HG03064 (cell line): ENCODE results near the gene HEXIM2.

ENCODE experiments used
- ATAC-seq: cut with Tn5 transposase; IDR thresholded peaks from one replicate; pipeline ENCODE4 v1.9.1; 2021; ENCODE audit warnings: low read depth; ENCODE audit not compliant: unreplicated experiment

The HEXIM2 gene

DNA sequence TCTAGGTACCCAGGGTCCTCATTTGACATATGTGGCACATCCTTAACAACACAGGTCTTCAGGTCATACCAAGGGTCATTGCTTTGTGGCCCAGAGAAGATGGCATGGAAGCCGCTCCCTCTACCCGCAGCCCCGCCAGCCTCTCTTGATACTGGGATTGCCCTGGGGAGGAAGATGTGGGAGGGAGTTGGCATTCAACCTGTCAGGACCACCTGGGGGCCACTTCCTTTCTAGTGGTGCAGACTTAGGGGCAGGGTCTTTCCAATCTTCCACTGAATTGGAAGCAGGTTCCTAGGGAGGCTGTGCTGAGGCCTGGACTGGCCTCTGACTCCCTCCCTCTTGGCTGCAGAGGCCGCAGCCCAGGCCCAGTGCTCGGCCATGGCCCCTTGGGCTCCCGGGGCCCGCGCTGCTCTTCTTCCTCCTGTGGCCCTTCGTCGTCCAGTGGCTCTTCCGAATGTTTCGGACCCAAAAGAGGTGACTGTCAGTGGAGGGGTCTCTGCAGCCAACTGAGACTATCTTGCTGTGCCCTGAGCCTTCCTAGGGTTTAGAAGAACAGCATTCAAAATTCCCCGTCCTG, 18.5 kb upstream of the HEXIM2 start:
- ATAC-seq = no peak

DNA sequence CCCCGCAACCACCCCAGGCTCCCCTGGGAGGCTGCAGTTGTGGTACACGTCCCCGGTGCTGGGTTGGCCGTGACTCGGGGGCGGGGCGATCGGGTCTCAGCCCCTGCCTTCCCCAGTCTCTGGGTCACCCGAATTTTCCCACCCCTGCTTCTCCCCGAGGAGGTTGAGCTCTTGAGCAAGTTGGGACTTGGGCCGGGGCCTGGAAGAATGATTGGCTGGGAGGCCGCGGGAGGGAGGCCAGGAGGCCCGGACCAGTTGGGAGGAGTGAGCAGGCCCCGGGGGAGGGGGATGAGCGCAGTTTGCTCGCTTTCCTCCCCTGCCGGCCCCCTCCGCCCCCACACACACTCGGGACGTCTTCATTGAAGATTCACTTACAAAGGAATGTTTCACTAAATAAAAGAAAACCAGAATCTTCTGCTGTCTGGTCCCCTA, 17.9 kb upstream of the HEXIM2 start:
- no peak for ATAC-seq

DNA sequence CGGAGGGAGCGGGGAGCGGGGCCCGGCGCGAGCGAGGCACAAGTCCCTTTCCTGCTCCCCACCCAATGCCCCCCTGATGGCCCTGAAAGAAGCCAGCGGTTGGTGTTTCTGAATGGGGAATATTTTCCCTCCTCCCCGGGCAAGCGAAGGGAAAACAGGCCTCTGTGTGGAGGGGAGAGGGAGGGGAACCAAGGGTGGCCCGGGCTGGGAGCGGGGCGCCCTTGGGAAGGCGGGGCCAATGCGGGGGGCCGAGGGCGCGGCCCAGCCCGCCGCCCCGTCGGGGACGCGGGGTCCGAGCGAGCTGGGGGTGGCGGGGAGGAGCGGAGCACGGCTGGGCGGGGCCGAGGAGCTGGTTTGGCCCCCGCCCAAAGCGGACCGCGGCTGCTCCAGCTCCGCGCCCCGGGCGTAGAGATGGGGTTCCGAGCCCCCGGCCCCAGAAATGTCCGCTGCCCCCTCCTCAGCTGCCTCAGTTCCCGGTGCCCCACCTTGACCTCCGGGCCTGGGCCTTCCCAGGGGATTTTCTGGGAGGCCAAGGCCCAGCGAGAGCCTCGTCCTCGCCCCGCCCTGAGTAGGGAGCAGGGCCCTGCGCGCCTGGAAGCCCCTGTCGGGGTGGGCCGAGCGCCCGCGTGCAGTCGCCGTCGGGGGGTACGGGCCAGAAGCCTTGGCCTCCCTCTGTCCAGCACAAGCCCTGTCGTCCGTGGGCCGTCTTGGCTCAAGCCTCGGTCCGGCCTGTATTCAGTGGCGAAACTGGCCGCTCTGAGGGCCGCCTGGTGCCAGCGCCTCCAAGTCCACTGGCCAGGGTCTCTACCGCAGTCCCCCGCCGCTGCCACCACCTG, 17.3 kb upstream of the HEXIM2 start:
- ATAC-seq = no peak

DNA sequence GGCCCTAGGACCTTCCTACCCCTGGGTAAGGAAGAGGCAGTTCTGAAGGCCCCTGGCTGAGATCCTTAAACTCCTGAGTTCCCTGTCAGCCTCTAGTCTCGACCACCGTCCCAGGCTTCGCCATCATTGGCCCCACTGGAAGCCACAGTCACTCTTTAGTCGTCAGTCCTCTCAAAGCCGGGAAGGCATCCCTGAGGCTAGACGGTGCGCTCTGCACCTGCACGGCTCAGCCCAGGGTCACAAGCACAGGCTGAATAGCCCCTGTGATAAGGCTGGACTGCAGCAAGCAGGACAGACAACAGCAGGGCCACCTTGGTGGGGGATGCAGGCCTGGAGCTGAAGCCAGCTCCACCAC, 16.7 kb upstream of the HEXIM2 start:
- no peak for ATAC-seq

DNA sequence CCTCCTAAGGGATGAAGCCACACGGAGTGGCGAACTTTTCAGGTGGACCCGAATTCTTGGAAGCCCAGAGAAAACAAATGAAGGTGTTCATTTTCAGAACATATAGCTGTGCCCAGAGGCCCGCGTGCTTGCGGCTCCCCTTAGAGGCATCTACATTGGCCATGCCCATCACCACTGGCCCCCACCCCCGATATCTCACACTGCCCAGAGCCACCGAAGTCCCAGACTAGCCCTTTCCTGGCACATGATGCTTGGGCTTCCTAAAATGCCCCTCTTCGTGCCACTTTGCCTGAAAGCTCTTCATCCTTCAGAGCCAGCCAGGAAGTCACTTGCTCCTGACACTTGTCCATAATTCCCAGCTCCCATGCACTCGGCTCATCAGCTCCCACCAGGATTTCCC, 15.5 kb upstream of the HEXIM2 start:
- no peak for ATAC-seq

DNA sequence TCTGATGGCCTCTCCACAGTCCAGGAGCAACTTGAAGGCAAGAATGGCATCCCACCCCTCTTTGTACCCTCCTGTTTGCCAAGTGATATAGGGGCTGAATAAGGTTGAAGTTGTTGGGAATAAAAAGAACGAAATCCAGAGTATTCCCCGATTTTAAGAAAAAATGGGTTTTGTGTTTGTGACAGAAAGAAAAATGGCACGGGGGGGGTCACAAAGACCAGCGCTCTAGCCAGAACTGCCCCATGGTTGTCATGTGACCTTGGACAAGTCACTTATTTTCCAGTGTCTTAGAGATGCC, 15.1 kb upstream of the HEXIM2 start:
- no peak for ATAC-seq

DNA sequence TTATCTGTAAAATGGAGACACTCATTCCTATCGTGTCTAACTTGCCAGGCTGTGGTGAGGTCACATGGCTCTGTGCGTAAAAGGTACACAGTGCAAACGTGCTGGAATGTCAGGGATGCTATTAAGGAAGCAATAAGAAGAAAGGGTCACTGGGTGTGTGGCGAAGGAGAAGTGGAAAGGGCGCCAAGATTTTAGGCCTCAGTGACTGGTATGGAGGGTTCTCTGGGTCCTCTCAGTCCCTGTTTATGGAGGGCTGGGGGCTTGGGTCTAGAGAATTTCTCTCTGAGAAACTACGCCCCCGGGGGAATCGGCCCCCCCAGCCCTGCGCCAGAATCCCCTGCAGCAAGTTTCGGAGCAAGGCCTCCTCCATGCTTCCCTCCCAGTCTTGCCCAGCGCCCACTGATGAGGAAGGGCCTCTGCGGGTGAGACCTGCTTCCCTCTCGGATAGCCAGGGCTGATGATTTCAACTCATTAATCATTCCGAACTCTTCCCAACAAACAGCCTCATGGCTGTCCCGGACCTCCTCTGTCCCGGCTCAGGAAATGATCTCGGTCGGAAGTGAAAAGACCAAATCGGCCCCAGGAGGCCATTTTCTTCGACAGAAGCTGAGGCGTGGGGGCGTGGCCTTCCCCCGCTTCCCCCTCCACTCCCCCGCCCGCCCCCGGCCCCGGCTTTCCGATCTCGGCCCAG, 14.6 kb upstream of the HEXIM2 start:
- ATAC-seq = no peak

DNA sequence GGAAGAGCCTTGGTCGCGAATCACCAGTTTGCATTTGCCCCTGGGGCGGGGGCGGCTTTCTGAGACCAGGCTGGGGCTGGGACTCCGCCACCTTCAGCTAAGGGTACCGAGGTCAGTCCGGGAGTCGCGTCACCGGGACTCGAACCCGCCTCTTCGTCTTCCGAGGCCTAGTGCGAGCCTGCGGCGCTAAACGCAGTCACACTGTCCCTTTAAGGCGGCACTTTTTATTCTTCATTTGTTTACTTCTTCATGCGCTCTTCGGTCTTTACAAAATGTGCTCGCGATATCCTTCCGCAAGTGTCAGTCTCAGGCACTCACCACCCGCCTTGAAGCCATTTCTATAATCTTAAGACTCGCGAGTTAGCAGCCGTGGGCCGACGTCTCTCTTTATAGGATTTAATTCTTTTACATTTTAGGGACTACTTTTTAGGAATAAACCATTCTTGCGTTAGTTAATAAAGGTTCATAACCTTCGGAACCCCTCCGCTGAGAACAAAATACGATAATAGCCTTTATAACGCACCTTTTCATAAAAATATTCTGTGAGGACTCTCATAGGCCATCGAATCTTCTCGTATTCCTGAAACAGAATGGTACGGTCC, 14.0 kb upstream of the HEXIM2 start:
- no peak for ATAC-seq

DNA sequence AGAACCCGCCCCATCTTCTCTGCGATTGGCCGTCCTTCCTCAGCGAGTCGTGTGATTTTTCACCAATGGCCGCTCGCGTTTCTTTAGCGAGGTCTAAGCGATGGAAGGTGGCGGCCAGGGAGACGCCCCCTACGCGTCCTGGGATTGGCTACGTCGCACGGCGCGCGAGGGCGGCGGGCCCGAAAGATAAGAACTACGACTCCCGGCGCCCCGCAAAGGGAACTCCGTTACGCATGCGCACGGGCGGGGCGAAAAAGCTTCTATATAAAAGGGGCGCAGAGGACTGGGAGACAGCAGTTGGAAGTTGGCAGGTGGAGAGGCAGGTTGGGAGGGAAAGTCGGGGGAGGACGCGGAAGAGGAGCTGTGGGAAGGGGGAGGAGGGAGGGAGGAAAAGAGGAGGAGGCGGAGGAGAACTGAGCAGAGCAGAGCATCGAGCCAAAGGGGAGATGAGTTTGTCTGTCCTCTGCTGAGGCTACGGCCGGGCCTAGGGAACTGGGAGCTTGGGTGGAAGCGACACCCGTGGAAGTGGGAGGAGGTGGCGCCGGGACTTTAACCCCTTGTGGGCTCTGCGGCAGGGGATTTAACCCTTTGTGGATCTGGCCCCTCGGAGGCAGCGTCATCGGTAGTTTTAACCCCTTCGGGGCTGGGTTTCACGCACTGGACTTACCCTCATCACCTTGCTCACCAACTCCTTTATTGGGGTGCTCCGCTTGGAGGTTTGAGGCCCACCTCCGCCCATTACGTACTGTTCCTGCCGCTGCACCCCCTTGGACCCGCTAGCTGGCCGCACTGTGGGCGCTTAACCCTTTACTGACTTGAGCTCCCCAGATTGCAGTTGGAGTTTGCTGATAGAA, 13.3 kb upstream of the HEXIM2 start, which contains the start of gene HEXIM1:
Gene HEXIM1, plus strand, starts transcription at position 293 of the 854 bp plus-strand sequence. CDS start 716 bp downstream, outside the sequence.
- peak; percentile 46 for ATAC-seq

DNA sequence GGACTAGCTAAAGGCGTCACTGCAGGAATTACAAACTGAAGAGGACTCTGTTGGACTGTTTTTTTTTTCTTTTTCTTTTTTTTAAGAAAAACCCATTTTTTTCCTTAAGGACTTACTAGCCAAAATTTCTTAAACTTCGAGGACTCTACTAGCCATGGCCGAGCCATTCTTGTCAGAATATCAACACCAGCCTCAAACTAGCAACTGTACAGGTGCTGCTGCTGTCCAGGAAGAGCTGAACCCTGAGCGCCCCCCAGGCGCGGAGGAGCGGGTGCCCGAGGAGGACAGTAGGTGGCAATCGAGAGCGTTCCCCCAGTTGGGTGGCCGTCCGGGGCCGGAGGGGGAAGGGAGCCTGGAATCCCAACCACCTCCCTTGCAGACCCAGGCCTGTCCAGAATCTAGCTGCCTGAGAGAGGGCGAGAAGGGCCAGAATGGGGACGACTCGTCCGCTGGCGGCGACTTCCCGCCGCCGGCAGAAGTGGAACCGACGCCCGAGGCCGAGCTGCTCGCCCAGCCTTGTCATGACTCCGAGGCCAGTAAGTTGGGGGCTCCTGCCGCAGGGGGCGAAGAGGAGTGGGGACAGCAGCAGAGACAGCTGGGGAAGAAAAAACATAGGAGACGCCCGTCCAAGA, 12.5 kb upstream of the HEXIM2 start:
- ATAC-seq = no peak

DNA sequence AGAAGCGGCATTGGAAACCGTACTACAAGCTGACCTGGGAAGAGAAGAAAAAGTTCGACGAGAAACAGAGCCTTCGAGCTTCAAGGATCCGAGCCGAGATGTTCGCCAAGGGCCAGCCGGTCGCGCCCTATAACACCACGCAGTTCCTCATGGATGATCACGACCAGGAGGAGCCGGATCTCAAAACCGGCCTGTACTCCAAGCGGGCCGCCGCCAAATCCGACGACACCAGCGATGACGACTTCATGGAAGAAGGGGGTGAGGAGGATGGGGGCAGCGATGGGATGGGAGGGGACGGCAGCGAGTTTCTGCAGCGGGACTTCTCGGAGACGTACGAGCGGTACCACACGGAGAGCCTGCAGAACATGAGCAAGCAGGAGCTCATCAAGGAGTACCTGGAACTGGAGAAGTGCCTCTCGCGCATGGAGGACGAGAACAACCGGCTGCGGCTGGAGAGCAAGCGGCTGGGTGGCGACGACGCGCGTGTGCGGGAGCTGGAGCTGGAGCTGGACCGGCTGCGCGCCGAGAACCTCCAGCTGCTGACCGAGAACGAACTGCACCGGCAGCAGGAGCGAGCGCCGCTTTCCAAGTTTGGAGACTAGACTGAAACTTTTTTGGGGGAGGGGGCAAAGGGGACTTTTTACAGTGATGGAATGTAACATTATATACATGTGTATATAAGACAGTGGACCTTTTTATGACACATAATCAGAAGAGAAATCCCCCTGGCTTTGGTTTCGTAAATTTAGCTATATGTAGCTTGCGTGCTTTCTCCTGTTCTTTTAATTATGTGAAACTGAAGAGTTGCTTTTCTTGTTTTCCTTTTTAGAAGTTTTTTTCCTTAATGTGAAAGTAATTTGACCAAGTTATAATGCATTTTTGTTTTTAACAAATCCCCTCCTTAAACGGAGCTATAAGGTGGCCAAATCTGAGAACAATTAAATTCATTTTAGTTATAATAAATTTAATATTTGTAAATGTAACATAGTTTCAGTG, 11.7 kb upstream of the HEXIM2 start:
- no peak for ATAC-seq

DNA sequence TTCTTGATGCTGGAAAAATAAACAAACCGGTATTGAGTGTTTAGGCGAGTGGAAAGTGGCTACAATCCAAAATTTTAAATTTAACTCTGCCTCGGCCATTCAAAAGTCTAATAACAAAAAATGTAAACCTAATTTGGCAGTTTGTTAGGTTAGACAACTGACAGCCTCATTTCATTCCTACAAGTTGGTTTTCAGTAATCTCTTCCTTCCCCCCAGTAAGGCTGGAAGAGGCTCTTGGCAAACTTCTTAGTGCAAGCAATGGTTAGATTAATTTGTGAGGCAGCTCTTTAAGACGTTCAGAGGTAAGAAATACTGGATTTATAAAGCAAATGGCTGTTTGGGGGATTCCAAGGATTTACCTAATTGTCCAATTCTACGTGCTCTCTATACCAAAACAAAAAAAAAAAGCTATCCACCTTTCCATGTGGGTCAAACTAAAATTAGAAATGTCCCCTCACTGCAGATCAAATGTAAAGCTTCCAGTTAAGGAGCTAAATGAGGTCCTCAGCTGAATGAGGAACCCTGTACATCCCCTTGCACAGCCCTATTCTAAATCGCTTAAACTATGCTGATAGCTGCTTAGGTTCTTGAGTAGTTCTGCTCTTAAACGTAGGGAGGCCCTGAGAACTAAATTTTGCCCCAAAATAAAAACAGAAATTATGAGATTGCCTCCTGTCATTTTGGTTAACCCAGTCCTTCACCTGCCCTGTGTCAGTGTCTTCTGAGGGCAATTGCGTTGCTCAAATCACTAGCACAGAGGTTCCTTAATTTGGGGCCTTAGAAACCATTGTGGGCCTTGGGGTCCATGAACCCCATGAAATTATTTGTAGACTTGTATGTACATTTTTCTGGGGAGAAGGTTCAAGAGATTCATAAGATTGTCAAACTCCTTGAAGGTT, 10.5 kb upstream of the HEXIM2 start:
- no peak for ATAC-seq

DNA sequence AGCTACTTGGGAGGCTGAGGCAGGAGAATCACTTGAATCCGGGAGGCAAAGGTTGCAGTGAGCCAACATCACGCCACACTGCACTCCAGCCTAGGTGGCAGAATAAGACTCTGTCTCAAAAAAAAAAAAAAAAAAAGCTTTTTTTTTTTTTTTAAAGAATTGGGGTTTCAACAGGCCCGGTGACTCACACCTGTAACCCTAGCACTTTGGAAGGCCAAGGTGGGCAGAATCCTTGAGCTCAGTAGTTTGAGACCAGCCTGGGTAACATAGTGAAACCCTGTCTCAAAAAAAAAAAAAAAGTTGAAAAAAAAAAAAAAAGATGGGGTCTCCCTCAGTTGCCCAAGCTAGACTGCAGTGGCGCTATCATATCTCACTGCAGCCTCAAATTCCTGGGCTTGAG, 6.6 kb upstream of the HEXIM2 start:
- no peak for ATAC-seq

DNA sequence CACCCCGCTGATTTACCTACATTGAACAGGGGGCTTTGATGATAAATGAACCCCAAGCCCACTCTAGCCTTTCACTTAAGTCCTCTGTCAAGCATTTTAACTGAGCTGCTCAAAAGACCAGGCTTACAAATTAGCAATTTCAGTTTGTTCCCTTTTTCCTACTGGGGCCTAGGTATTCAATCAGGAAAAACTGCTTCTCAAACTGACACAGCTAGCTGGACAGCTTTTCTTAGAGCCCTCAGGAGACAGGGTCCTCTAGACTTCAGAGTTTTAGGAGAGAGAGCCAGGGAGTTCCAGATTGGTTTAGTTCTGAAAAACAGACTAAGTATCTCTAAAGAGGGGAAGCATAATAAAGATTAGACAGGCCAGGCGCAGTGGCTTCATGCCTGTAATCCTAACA, 6.2 kb upstream of the HEXIM2 start:
- ATAC-seq = no peak

DNA sequence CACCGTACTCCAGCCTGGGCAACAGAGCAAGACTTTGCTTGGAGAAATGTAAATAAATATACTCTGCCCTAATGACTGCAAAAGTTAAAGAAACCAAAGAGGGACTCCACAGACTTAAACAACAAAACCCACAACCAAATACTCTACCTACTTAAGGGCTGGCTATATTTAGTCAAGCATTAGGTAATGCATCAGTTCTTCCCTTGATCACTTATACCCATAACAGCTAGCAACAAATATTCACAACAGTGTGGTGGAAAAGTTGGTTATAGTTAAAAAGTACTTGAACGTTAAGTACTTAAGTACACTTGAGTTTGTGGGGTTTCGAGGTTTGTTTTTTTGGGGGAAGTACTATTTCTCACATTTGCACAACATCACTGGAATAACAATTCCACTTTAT, 5.4 kb upstream of the HEXIM2 start:
- no peak for ATAC-seq

DNA sequence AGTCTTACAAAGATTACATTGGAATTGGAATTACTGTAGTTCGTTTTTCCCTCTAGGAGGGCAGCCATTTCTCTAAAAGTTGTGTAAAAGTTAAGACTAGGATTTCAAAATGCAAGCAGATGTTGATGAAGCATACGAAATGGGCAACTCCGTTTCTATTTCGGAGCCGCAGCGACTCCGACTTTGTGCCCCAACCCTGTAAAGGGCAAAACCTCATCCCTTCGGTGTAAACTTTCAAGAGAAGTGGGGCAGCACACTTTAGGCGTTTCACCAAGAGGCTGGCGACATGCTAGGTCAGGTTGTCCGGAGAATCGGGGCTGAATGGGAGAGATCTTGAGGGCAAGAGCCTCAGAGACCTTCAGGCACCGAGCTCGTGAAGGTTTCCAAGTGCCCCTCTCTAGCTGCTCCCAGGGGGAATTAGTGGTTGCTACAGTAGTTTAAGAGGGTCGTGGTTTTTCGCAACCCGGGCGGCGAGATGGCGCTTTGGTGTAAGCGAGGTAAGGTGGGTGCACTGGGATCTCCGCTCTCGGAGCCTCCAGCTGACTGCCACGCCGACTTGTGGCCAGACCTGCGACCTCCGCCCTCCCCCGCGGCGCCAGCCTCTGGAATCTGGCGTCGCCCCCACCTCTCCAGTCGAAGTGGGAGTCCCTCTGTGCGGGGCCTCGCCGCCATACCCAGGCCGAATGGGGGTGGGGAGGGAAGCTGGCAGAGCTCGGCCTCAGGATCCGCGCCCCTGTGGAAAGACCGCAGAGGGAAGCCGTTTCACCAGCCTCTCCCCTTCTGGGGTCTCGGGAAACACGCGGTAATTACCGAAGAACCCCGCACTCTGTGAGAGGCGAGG, 1.0 kb upstream of the HEXIM2 start:
- peak; percentile 13 for ATAC-seq

DNA sequence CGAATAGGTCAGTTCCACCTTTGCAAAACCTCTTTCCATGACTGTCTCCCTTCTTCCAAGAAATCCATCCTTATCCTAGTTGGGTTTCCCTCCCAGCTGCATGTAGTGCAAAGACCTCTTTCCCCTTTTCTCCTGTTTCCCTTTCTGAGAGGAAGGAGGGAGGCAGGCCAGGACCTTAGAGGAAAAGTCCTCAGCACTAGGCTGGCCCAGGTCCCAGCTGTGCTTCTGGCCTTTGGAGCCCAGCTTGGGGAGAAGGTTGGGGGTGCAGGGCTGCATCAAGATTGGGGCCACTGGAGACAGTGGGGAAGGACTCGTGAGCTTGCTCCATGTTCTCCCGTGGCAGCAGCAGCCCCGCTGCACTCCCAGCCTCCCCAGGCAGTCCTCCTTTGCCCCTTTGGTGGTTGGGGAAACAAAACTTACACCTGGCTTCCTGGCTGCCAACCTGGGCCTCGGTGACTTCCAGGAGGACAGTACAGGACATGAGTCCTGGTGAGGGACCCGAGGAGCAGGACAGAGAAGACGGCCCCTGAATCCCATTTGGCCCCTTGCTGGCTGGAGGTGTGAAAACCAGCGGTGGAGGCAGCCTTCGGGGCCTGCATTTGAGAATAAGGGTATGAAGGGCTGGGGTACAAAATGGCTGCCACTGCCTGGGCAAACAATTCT, 481 bp downstream of the HEXIM2 start:
- ATAC-seq = no peak
